K562 (cell line): ENCODE results near the gene BSCL2. TPM values are rescaled to one million over a fixed set of nuclear protein-coding genes. Genes with fewer than 3 reads are reported as not detected.

Experiments
- ATAC-seq: fragments of 200-7000 bp; cut with Tn5 transposase; 3 replicates; pipeline ENCODE4 v1.9.1; 2020; ENCODE audit warnings: moderate library complexity
- BruUV-seq: library from RNA; stranded (reverse); fragments of 400-500 nt; replicated peaks from 2 replicates; lab custom pipeline; 2021; lab: Mats Ljungman, UMichigan
- CTCF ChIA-PET: fragments of 300-600 bp; formaldehyde crosslinking; extraction: SDS; loops from one replicate; lab custom pipeline; 2021; ENCODE audit warnings: low intra/inter-chr PET ratio; lab: Yijun Ruan, JAX
- POLR2A ChIA-PET: fragments of 300-600, 350-650 bp; sonication (Branson Sonifier 250); formaldehyde crosslinking; extraction: SDS; loops from one replicate; lab custom pipeline; 2021; ENCODE audit warnings: antibody characterized with exemption, inconsistent platforms; lab: Yijun Ruan, JAX
- DNase-seq, 4 experiments: peaks; one replicate each; pipeline versions ENCODE4 v3.0.0 to v3.0.0-alpha.2; 2011 to 2018; ENCODE audit warnings: low spot score in 3 of 4, mixed read lengths in 3 of 4; ENCODE audit errors: extremely low read depth in 1 of 4
- FAIRE-seq: peaks from 2 replicates; lab custom pipeline; 2011; peaks lifted over from hg19 to GRCh38; lab: Jason Lieb, UNC
- H2AFZ ChIP-seq: 2 replicates; pipeline ENCODE4 v1.6.0; 2011; ENCODE audit warnings: low read depth, low read length, control low read depth, inconsistent platforms
- H3K27ac ChIP-seq: fragments of 200-600 bp; 3 replicates; pipeline ENCODE4 v1.8.0; 2011; ENCODE audit warnings: low read depth, mild to moderate bottlenecking, control low read depth, inconsistent platforms, low read length, moderate library complexity, mixed read lengths; ENCODE audit errors: extremely low read depth
- H3K27me3 ChIP-seq, 2 experiments: fragments of 300-600 bp in 1 of 2; 2 replicates in 1 of 2; 3 replicates in 1 of 2; pipeline versions ENCODE4 v1.6.0 to v1.8.0; 2011; ENCODE audit warnings: inconsistent platforms in 2 of 2, low read length in 2 of 2, mild to moderate bottlenecking in 1 of 2, mixed read lengths in 1 of 2, moderate library complexity in 1 of 2; ENCODE audit not compliant: control insufficient read depth in 2 of 2, insufficient read depth in 2 of 2
- H3K36me3 ChIP-seq: fragments of 300-600 bp; 3 replicates; pipeline ENCODE4 v1.8.0; 2011; ENCODE audit warnings: mild to moderate bottlenecking, low read length, inconsistent platforms; ENCODE audit not compliant: control insufficient read depth, insufficient read depth
- H3K4me1 ChIP-seq, 2 experiments: fragments of 200-600 bp in 1 of 2; replicated peaks in 1 of 2; 2 replicates in 1 of 2; 3 replicates in 1 of 2; pipeline versions ENCODE4 v1.5.1 to v1.8.0; 2011; ENCODE audit warnings: inconsistent platforms in 2 of 2, low read length in 2 of 2, mild to moderate bottlenecking in 1 of 2, mixed read lengths in 1 of 2, moderate library complexity in 1 of 2; ENCODE audit not compliant: control insufficient read depth in 2 of 2, insufficient read depth in 2 of 2
- H3K4me2 ChIP-seq: 2 replicates; pipeline ENCODE4 v1.6.1; 2011; ENCODE audit warnings: low read length, control low read depth, inconsistent platforms, mixed read lengths; ENCODE audit not compliant: insufficient read depth
- H3K4me3 ChIP-seq: fragments of 200-600 bp; sonication (generic), shearing (Covaris generic); 2 replicates; pipeline ENCODE4 v1.5.1; 2016; ENCODE audit warnings: control low read depth, inconsistent platforms
- H3K79me2 ChIP-seq: fragments of 200-600 bp; 3 replicates; pipeline ENCODE4 v1.8.0; 2011; ENCODE audit warnings: low read length, inconsistent platforms; ENCODE audit not compliant: control insufficient read depth, insufficient read depth
- H3K9ac ChIP-seq, 2 experiments: 2 replicates each; pipeline versions ENCODE4 v1.6.0 to v1.6.1; 2011; ENCODE audit warnings: low read depth in 2 of 2, low read length in 2 of 2, control low read depth in 1 of 2, inconsistent platforms in 1 of 2, mild to moderate bottlenecking in 1 of 2, mixed read lengths in 1 of 2; ENCODE audit not compliant: insufficient read depth in 1 of 2
- H3K9me1 ChIP-seq: one replicate; pipeline ENCODE4 v1.6.0; 2011; ENCODE audit warnings: inconsistent platforms, mild to moderate bottlenecking, low read length, moderate library complexity; ENCODE audit not compliant: control insufficient read depth, insufficient read depth
- H3K9me3 ChIP-seq: replicated peaks from 2 replicates; pipeline ENCODE4 v1.5.1; 2011; ENCODE audit warnings: low read depth, low read length, inconsistent platforms; ENCODE audit not compliant: control insufficient read depth, insufficient read depth
- H4K20me1 ChIP-seq: replicated peaks from 2 replicates; pipeline ENCODE4 v1.6.1; 2011; ENCODE audit warnings: low read length, inconsistent platforms, mixed read lengths; ENCODE audit not compliant: control insufficient read depth, insufficient read depth
- CBFA2T2 ChIP-seq: fragments of 450-650 bp; conservative IDR thresholded peaks from 2 replicates; pipeline ENCODE4 v1.6.1; 2017; ENCODE audit warnings: mild to moderate bottlenecking
- JUNB ChIP-seq: fragments of 450-650 bp; formaldehyde crosslinking; conservative IDR thresholded peaks from 2 replicates; pipeline ENCODE4 v1.4.0; 2020; ENCODE audit warnings: mild to moderate bottlenecking
- SAFB2 ChIP-seq: fragments of 200-400 bp; formaldehyde crosslinking; IDR thresholded peaks from 2 replicates; pipeline ENCODE4 v1.6.1; 2018; ENCODE audit warnings: borderline replicate concordance, low read length, low read depth, moderate library complexity; ENCODE audit not compliant: severe bottlenecking
- STAG1 ChIP-seq: sonication (generic); formaldehyde crosslinking; IDR thresholded peaks from 2 replicates; pipeline ENCODE4 v1.5.0; 2020; ENCODE audit warnings: missing genetic modification reagents, borderline replicate concordance
- ZNF717 ChIP-seq: fragments of 250-450 bp; sonication (Bioruptor Pico); IDR thresholded peaks from 2 replicates; pipeline ENCODE4 v1.5.0; 2021
- WGBS: fragments of 100-300 bp; shearing (Covaris generic); methylation state at CpG from one replicate; pipeline ENCODE4 v1.1.6; 2016; ENCODE audit warnings: low coverage, mixed read lengths; ENCODE audit not compliant: insufficient coverage; ENCODE audit errors: missing lambda C conversion rate; 5-methylcytosine and 5-hydroxymethylcytosine counted together
- in situ Hi-C: fragments of 300-500 bp; cut with MboI; formaldehyde crosslinking; loops from 4 replicates; pipeline ENCODE4 v1.15.0; 2018; ENCODE audit warnings: inconsistent platforms, mixed read lengths
- intact Hi-C: fragments of 100-400 bp; cut with micrococcal nuclease; formaldehyde crosslinking; loops from 2 replicates; pipeline ENCODE4 v1.14.2; 2022
- polyA plus RNA-seq, 8 experiments: library from polyadenylated mRNA; depleted of rRNA in 4 of 8; stranded (reverse) in 5 of 8; unstranded in 3 of 8; fragments of >200 nt; fragmentation: Nextera tagmentation in 2 of 8; fragmentation: Illumina TruSeq in 1 of 8; extraction: Ambion mirVana in 2 of 8; extraction: Trizol in 1 of 8; gene quantifications; 2 replicates each; pipeline versions ENCODE4 v1.2.1 to v1.2.3, GENCODE V29; 2011 to 2014; ENCODE audit warnings: inconsistent platforms in 1 of 8, missing spikeins in 1 of 8
- total RNA-seq, 7 experiments: library from RNA; depleted of rRNA in 6 of 7; stranded (reverse); fragments of >200 nt in 6 of 7; fragmentation: Illumina TruSeq in 2 of 7; extraction: Trizol in 2 of 7; gene quantifications; 2 replicates each; pipeline versions ENCODE4 v1.2.1 to v1.2.3, GENCODE V29; 2011 to 2021; ENCODE audit warnings: low replicate concordance in 1 of 7
- TF ChIP-seq, protein P1 (sequence below): fragments of 450-650 bp; IDR thresholded peaks from 2 replicates; pipeline ENCODE4 v1.6.1; 2016; ENCODE audit warnings: mild to moderate bottlenecking, moderate library complexity
- TF ChIP-seq, protein P2 (sequence below): fragments of 250-450 bp; sonication (Bioruptor Pico); IDR thresholded peaks from 2 replicates; pipeline ENCODE4 v1.4.0; 2020; ENCODE audit warnings: borderline replicate concordance
- TF ChIP-seq, protein P3 (sequence below): sonication (generic); formaldehyde crosslinking; IDR thresholded peaks from 2 replicates; pipeline ENCODE4 v1.8.1; 2022; ENCODE audit warnings: missing genetic modification reagents

The BSCL2 gene
- total and polyA plus RNA-seq, 9 of the 15 experiments (the other 6 are each of a cell fraction or from before 2014, with no cell fraction given) = 18.9 to 51.7 (median 35.2) TPM

DNA sequence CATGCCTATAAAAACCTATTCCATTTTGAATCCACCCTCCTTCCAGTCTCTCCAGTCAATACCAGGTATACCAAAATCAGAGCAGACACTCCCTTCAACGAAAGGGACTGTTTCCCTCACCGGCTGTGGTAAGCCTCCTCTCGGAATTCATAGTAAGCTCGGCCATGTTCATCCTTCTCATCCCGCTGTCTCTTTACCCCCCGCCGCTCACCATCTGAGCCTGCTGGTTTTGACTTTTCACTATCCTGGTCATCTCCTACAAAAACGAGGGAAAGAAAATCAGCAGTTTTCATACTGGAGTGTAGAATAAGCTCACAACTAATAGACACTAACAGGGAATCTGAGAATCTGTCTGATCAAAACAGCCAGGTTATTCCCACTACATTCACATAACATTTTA, 16.9 kb upstream of the BSCL2 start:
- no peak overlapping the region for H3K27ac ChIP-seq
- no TSS peak for BruUV-seq
- ChIA-PET CTCF (interaction anchor here (0.6 kb wide), 1 partner anchor 15 kb away, joined by 4 read pairs; no protein-coding TSS in a partner anchor), POLR2A (interaction anchor here (0.6 to 2.3 kb wide), 11 partner anchors 9 to 151 kb away, joined by 3 to 6 read pairs (median 3); partner anchors contain the start of genes GANAB, GNG3 and STX5)
- in situ Hi-C loops (no loop called here), intact Hi-C loops (loop anchor here (10.0 kb wide), 1 partner anchor 121 kb away; no protein-coding TSS in a partner anchor)
- H3K4me1 ChIP-seq = peaks cover 9 to 14% of the 10 kb centered on the region in 2 experiments; a peak in 4 of 5 replicates
- peaks cover 6% of the 10 kb centered on the region; the same call in 1 of the 2 replicates for H4K20me1 ChIP-seq
- H3K4me3 ChIP-seq = no peak overlapping the region
- DNase-seq (no peak), FAIRE-seq (no peak), ATAC-seq (no peak)
- no peak overlapping the region for H2AFZ ChIP-seq
- peaks cover 81% of the 10 kb centered on the region for H3K79me2 ChIP-seq
- no peaks in the 10 kb centered on the region for H3K9me1 ChIP-seq
- H3K9me3 ChIP-seq = no peaks in the 10 kb centered on the region
- 82% methylated on average over 8 of the region's 8 CpGs for WGBS
- peaks cover 68% of the 10 kb centered on the region for H3K36me3 ChIP-seq
- H3K4me2 ChIP-seq = peak overlapping the region; percentile 8; the same call in 1 of the 2 replicates
- peak overlapping the region; percentile 75 to 98; a peak in 2 of 4 replicates for H3K9ac ChIP-seq
- H3K27me3 ChIP-seq = no peaks in the 10 kb centered on the region
- TF ChIP-seq ZNF717 (CRISPR knock-in tag) = no peak
- TF ChIP-seq, protein P1, sequence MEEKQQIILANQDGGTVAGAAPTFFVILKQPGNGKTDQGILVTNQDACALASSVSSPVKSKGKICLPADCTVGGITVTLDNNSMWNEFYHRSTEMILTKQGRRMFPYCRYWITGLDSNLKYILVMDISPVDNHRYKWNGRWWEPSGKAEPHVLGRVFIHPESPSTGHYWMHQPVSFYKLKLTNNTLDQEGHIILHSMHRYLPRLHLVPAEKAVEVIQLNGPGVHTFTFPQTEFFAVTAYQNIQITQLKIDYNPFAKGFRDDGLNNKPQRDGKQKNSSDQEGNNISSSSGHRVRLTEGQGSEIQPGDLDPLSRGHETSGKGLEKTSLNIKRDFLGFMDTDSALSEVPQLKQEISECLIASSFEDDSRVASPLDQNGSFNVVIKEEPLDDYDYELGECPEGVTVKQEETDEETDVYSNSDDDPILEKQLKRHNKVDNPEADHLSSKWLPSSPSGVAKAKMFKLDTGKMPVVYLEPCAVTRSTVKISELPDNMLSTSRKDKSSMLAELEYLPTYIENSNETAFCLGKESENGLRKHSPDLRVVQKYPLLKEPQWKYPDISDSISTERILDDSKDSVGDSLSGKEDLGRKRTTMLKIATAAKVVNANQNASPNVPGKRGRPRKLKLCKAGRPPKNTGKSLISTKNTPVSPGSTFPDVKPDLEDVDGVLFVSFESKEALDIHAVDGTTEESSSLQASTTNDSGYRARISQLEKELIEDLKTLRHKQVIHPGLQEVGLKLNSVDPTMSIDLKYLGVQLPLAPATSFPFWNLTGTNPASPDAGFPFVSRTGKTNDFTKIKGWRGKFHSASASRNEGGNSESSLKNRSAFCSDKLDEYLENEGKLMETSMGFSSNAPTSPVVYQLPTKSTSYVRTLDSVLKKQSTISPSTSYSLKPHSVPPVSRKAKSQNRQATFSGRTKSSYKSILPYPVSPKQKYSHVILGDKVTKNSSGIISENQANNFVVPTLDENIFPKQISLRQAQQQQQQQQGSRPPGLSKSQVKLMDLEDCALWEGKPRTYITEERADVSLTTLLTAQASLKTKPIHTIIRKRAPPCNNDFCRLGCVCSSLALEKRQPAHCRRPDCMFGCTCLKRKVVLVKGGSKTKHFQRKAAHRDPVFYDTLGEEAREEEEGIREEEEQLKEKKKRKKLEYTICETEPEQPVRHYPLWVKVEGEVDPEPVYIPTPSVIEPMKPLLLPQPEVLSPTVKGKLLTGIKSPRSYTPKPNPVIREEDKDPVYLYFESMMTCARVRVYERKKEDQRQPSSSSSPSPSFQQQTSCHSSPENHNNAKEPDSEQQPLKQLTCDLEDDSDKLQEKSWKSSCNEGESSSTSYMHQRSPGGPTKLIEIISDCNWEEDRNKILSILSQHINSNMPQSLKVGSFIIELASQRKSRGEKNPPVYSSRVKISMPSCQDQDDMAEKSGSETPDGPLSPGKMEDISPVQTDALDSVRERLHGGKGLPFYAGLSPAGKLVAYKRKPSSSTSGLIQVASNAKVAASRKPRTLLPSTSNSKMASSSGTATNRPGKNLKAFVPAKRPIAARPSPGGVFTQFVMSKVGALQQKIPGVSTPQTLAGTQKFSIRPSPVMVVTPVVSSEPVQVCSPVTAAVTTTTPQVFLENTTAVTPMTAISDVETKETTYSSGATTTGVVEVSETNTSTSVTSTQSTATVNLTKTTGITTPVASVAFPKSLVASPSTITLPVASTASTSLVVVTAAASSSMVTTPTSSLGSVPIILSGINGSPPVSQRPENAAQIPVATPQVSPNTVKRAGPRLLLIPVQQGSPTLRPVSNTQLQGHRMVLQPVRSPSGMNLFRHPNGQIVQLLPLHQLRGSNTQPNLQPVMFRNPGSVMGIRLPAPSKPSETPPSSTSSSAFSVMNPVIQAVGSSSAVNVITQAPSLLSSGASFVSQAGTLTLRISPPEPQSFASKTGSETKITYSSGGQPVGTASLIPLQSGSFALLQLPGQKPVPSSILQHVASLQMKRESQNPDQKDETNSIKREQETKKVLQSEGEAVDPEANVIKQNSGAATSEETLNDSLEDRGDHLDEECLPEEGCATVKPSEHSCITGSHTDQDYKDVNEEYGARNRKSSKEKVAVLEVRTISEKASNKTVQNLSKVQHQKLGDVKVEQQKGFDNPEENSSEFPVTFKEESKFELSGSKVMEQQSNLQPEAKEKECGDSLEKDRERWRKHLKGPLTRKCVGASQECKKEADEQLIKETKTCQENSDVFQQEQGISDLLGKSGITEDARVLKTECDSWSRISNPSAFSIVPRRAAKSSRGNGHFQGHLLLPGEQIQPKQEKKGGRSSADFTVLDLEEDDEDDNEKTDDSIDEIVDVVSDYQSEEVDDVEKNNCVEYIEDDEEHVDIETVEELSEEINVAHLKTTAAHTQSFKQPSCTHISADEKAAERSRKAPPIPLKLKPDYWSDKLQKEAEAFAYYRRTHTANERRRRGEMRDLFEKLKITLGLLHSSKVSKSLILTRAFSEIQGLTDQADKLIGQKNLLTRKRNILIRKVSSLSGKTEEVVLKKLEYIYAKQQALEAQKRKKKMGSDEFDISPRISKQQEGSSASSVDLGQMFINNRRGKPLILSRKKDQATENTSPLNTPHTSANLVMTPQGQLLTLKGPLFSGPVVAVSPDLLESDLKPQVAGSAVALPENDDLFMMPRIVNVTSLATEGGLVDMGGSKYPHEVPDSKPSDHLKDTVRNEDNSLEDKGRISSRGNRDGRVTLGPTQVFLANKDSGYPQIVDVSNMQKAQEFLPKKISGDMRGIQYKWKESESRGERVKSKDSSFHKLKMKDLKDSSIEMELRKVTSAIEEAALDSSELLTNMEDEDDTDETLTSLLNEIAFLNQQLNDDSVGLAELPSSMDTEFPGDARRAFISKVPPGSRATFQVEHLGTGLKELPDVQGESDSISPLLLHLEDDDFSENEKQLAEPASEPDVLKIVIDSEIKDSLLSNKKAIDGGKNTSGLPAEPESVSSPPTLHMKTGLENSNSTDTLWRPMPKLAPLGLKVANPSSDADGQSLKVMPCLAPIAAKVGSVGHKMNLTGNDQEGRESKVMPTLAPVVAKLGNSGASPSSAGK = no peak
- TF ChIP-seq, protein P2, sequence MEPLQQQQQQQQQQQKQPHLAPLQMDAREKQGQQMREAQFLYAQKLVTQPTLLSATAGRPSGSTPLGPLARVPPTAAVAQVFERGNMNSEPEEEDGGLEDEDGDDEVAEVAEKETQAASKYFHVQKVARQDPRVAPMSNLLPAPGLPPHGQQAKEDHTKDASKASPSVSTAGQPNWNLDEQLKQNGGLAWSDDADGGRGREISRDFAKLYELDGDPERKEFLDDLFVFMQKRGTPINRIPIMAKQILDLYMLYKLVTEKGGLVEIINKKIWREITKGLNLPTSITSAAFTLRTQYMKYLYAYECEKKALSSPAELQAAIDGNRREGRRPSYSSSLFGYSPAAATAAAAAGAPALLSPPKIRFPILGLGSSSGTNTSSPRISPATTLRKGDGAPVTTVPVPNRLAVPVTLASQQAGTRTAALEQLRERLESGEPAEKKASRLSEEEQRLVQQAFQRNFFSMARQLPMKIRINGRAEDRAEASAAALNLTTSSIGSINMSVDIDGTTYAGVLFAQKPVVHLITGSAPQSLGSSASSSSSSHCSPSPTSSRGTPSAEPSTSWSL (CRISPR knock-in tag) = no peak
- no peak for TF ChIP-seq CBFA2T2
- no peak for TF ChIP-seq SAFB2
- no peak for TF ChIP-seq STAG1 (CRISPR knock-in tag)
- TF ChIP-seq JUNB (CRISPR knock-in tag) = no peak
- TF ChIP-seq, protein P3, sequence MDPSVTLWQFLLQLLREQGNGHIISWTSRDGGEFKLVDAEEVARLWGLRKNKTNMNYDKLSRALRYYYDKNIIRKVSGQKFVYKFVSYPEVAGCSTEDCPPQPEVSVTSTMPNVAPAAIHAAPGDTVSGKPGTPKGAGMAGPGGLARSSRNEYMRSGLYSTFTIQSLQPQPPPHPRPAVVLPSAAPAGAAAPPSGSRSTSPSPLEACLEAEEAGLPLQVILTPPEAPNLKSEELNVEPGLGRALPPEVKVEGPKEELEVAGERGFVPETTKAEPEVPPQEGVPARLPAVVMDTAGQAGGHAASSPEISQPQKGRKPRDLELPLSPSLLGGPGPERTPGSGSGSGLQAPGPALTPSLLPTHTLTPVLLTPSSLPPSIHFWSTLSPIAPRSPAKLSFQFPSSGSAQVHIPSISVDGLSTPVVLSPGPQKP (CRISPR knock-in tag) = no peak
